CD8-positive, alpha-beta memory T cell (primary cell): Measurements from ENCODE around the gene ST6GALNAC3. TPM values are rescaled to one million over a fixed set of nuclear protein-coding genes. Genes with fewer than 3 reads are reported as not detected.

ENCODE experiments used
- CTCF ChIA-PET: fragments of 350-600 bp; sonication (Branson Sonifier 250); formaldehyde crosslinking; loops from one replicate; lab custom pipeline; 2021; ENCODE audit warnings: antibody characterized with exemption; lab: Charles Lee
- POLR2A ChIA-PET: fragments of 350-600 bp; sonication (Branson Sonifier 250); formaldehyde crosslinking; loops from one replicate; lab custom pipeline; 2021; ENCODE audit warnings: antibody characterized with exemption; lab: Charles Lee
- DNase-seq, 5 donors: peaks; one replicate each; pipeline versions ENCODE4 v3.0.0 to v3.0.0-alpha.2; 2020 to 2022; ENCODE audit warnings: mixed read lengths in 1 of 5
- H3K27ac ChIP-seq: one replicate; pipeline ENCODE4 v1.7.0; 2013; ENCODE audit warnings: low read depth, mild to moderate bottlenecking, low read length, moderate library complexity
- H3K27me3 ChIP-seq: 2 replicates; pipeline ENCODE4 v1.7.0; 2013; ENCODE audit warnings: low read length, mild to moderate bottlenecking; ENCODE audit not compliant: insufficient read depth, poor library complexity, severe bottlenecking
- H3K36me3 ChIP-seq: 2 replicates; pipeline ENCODE4 v1.7.0; 2013; ENCODE audit warnings: mild to moderate bottlenecking, low read length, moderate library complexity; ENCODE audit not compliant: insufficient read depth
- H3K4me1 ChIP-seq: 2 replicates; pipeline ENCODE4 v1.7.0; 2013; ENCODE audit warnings: mild to moderate bottlenecking, low read length, moderate library complexity; ENCODE audit not compliant: insufficient read depth
- H3K4me3 ChIP-seq: 2 replicates; pipeline ENCODE4 v1.7.0; 2013; ENCODE audit warnings: mild to moderate bottlenecking, low read length
- H3K9me3 ChIP-seq: 2 replicates; pipeline ENCODE4 v1.7.0; 2013; ENCODE audit warnings: mild to moderate bottlenecking, low read length
- H3K27ac Mint-ChIP-seq, 8 donors: one replicate each; pipeline ENCODE4 v1.8.0; 2020 to 2021; ENCODE audit warnings: mixed read lengths in 8 of 8, mild to moderate bottlenecking in 6 of 8, inconsistent platforms in 3 of 8, moderate library complexity in 3 of 8
- H3K27me3 Mint-ChIP-seq, 2 donors: one replicate each; pipeline ENCODE4 v1.8.0; 2020 to 2021; ENCODE audit warnings: mixed read lengths in 2 of 2, mild to moderate bottlenecking in 1 of 2, moderate library complexity in 1 of 2
- H3K36me3 Mint-ChIP-seq, 3 donors: one replicate each; pipeline ENCODE4 v1.8.0; 2020 to 2021; ENCODE audit warnings: mixed read lengths in 3 of 3, inconsistent platforms in 1 of 3, mild to moderate bottlenecking in 1 of 3
- H3K4me1 Mint-ChIP-seq, 3 donors: one replicate each; pipeline ENCODE4 v1.8.0; 2020 to 2021; ENCODE audit warnings: mixed read lengths in 3 of 3, inconsistent platforms in 1 of 3, mild to moderate bottlenecking in 1 of 3
- H3K4me3 Mint-ChIP-seq, 7 donors: one replicate each; pipeline ENCODE4 v1.8.0; 2020 to 2021; ENCODE audit warnings: mixed read lengths in 7 of 7, mild to moderate bottlenecking in 6 of 7, moderate library complexity in 4 of 7, inconsistent platforms in 2 of 7
- H3K9me3 Mint-ChIP-seq, 5 donors: one replicate each; pipeline ENCODE4 v1.8.0; 2020 to 2022; ENCODE audit warnings: mixed read lengths in 5 of 5, mild to moderate bottlenecking in 3 of 5, moderate library complexity in 2 of 5, inconsistent platforms in 1 of 5
- polyA plus RNA-seq: library from polyadenylated mRNA; unstranded; fragments of 300-500 nt; fragmentation: Illumina TruSeq; gene quantifications from one replicate; pipeline ENCODE4 v1.2.3, GENCODE V29; 2021
- total RNA-seq, 2 experiments: library from RNA; stranded (reverse); gene quantifications; one replicate each; pipeline ENCODE4 v1.2.3, GENCODE V29; 2021

Gene ST6GALNAC3
- total and polyA plus RNA-seq, 3 experiments from 2014 or later, result 0.33 to 1.8 TPM; not detected in 1

DNA sequence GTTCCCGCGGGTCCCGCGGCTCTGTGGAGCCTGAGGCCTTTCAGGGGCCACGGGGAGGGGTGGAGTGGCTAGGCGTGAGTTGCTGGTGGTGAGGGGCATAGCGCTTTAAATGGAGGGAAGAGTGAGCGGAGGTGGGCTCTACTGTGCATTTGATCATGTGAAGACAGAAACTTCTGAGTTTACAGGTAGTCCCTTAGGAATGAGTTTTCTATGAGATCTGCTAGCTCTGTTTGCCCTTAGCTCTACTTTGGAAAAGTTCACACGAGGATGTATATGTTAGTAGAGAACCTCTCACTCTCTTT lies 593 bp downstream of the ST6GALNAC3 start:
- Histone ChIP-seq H3K36me3 (no peaks in the 10 kb centered on the region), H3K4me3 (peak overlapping the region; percentile 72), H3K4me1 (peaks cover 8% of the 10 kb centered on the region), H3K27me3 (no peaks in the 10 kb centered on the region), H3K27ac (no peak overlapping the region), H3K9me3 (no peaks in the 10 kb centered on the region)
- ChIA-PET POLR2A (no interaction called here), CTCF (no interaction called here)
- H3K36me3 Mint-ChIP-seq, result no peaks in the 10 kb centered on the region
- peak overlapping the region; percentile 79 to 88 (median 84) for H3K4me3 Mint-ChIP-seq
- DNase-seq, result no peak
- H3K27me3 Mint-ChIP-seq, result peaks cover 4 to 11% of the 10 kb centered on the region in 2 donors
- peaks cover 9 to 25% (median 22%) of the 10 kb centered on the region in 3 donors for H3K4me1 Mint-ChIP-seq
- peak overlapping the region in 1 of 8 donors; percentile 74 for H3K27ac Mint-ChIP-seq
- H3K9me3 Mint-ChIP-seq, result peaks cover 0 to 2% (median 0%) of the 10 kb centered on the region in 5 donors

DNA sequence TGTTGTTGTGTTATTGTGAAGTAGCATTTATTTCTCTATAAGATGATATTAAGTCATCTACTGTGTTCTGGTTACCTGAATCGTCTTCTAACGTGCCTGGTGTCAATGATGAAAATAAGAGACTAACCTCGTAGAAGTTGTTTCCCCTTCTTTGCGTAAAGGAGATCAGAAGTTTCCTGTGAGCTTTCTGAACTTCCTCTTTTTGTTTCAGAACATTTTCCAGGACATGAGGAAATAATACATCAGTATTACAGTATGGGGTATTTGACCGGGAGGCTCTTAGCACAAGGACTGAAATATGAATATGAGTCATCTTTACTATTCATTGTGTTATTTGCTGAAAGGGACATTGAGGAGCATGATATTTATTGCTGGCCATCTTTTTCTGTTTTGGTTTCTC lies 1.3 kb downstream of the ST6GALNAC3 start:
- no peaks in the 10 kb centered on the region for H3K9me3 ChIP-seq
- no peaks in the 10 kb centered on the region for H3K36me3 Mint-ChIP-seq
- no peak overlapping the region for H3K27ac ChIP-seq
- no peaks in the 10 kb centered on the region for H3K27me3 ChIP-seq
- H3K4me1 ChIP-seq, result peaks cover 8% of the 10 kb centered on the region
- no peaks in the 10 kb centered on the region for H3K36me3 ChIP-seq
- POLR2A ChIA-PET, result no interaction called here
- H3K27ac Mint-ChIP-seq, result no peak overlapping the region
- no peak for DNase-seq
- H3K4me3 Mint-ChIP-seq, result peak overlapping the region in 3 of 7 donors; percentile 21 to 83 (median 79)
- peaks cover 9 to 25% (median 22%) of the 10 kb centered on the region in 3 donors for H3K4me1 Mint-ChIP-seq
- no peak overlapping the region for H3K4me3 ChIP-seq
- peaks cover 0 to 2% (median 0%) of the 10 kb centered on the region in 5 donors for H3K9me3 Mint-ChIP-seq
- peaks cover 4 to 11% of the 10 kb centered on the region in 2 donors for H3K27me3 Mint-ChIP-seq
- CTCF ChIA-PET, result no interaction called here

DNA sequence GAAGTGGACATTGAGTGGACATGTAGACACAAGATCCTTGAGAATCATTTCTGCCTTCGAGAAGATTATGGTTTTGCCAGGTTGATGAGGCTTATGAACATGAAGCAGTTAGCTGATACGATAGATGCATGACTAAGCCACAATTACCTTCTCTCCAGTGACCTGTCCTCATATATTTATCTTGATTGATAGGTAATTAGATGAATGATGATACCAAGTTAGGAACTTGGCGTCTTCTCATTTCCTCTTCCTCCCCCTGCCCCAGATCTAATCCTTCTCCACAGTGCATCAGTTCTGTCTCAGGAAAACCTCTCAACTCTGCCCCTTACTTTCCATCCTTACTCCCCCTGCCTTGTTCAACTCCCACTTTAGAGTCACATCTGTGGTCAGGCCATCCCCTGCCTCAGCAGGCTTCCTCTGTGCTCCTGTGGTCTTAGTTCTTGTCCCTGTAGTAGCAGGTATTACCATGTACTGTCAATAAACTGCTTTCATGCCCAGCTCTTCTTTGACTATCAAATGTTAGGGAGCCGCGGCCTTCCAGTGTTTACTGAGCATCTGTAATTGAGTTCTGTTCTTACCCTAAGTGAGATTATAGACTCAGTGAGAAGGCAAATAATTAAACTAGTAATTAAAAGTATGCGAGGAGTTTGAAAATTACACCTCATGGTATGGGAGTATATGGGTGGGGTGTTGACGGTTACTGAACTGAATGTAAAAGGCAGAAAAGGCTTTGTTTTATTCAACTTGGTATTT lies 5.1 kb downstream of the ST6GALNAC3 start:
- Mint-ChIP-seq H3K27ac (no peak overlapping the region), H3K27me3 (peaks cover 0 to 1% of the 10 kb centered on the region in 2 donors), H3K36me3 (no peaks in the 10 kb centered on the region), H3K4me1 (peaks cover 2 to 12% (median 7%) of the 10 kb centered on the region in 3 donors), H3K9me3 (no peaks in the 10 kb centered on the region), H3K4me3 (no peak overlapping the region)
- Histone ChIP-seq H3K36me3 (no peaks in the 10 kb centered on the region), H3K27ac (no peak overlapping the region), H3K9me3 (no peaks in the 10 kb centered on the region), H3K4me1 (no peaks in the 10 kb centered on the region), H3K27me3 (no peaks in the 10 kb centered on the region), H3K4me3 (no peak overlapping the region)
- no peak for DNase-seq
- ChIA-PET POLR2A (interaction anchor here (0.7 kb wide), 1 partner anchor 1474 kb away, joined by 3 read pairs; no protein-coding TSS in a partner anchor), CTCF (no interaction called here)

DNA sequence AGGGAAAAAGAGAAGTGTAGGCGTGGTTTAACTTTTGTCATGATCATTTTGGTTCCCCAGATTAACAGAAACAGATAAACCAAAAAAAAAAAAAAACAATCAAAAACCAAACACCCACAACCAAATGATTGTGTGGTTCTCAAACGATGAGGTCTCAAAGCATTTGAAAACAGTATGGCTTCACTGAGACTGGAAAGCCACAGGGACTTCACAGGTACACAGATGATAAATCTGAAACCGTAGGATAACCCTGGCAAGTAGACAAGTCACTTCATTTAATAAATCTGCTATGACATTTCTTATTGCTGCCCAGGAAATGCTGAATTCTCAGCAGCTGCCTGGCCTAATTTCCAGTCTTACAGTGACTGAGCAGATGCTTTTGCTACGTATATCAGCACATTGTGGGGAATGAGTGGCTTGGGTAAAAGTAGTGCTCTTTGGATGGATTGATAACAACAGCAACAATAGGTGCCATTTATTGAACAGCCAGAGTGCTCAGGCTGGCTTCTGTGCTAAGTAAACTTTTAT lies 6.1 kb downstream of the ST6GALNAC3 start:
- Histone ChIP-seq H3K27me3 (no peaks in the 10 kb centered on the region), H3K4me1 (no peaks in the 10 kb centered on the region), H3K9me3 (no peaks in the 10 kb centered on the region), H3K36me3 (no peaks in the 10 kb centered on the region), H3K27ac (no peak overlapping the region), H3K4me3 (no peak overlapping the region)
- Mint-ChIP-seq H3K27ac (peak overlapping the region in 1 of 8 donors; percentile 87), H3K27me3 (peaks cover 0 to 1% of the 10 kb centered on the region in 2 donors), H3K4me3 (no peak overlapping the region), H3K36me3 (no peaks in the 10 kb centered on the region), H3K4me1 (peaks cover 0 to 4% (median 0%) of the 10 kb centered on the region in 3 donors), H3K9me3 (no peaks in the 10 kb centered on the region)
- POLR2A ChIA-PET, result interaction anchor here (0.6 kb wide), 1 partner anchor 90 kb away, joined by 5 read pairs; no protein-coding TSS in a partner anchor
- CTCF ChIA-PET, result no interaction called here
- no peak for DNase-seq

DNA sequence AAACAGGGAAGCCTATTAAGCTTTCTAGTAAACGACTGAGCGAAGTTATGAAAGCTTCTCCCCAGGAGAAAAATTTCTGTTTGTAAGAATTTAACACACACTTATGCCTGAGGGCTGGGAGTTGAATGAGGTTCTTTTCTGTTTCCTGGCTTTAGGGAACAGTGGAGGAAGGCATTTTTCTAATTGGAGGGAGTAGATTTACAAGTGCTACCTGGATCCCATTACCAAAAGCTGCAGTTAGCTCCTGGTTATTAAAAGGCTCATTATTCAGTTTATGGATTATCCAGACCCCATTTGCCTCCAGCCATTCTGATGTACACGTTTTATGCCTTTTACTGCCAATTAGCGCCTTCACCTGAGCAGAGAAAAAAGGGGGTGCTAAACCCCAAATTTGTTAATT lies 7.5 kb downstream of the ST6GALNAC3 start:
- Mint-ChIP-seq H3K27ac (peak overlapping the region in 1 of 8 donors; percentile 8), H3K27me3 (peaks cover 0 to 1% of the 10 kb centered on the region in 2 donors), H3K9me3 (no peaks in the 10 kb centered on the region), H3K36me3 (no peaks in the 10 kb centered on the region), H3K4me3 (no peak overlapping the region), H3K4me1 (no peaks in the 10 kb centered on the region)
- Histone ChIP-seq H3K4me3 (no peak overlapping the region), H3K9me3 (no peaks in the 10 kb centered on the region), H3K4me1 (no peaks in the 10 kb centered on the region), H3K27me3 (no peaks in the 10 kb centered on the region), H3K36me3 (no peaks in the 10 kb centered on the region), H3K27ac (no peak overlapping the region)
- POLR2A ChIA-PET, result no interaction called here
- CTCF ChIA-PET, result no interaction called here
- DNase-seq, result no peak

DNA sequence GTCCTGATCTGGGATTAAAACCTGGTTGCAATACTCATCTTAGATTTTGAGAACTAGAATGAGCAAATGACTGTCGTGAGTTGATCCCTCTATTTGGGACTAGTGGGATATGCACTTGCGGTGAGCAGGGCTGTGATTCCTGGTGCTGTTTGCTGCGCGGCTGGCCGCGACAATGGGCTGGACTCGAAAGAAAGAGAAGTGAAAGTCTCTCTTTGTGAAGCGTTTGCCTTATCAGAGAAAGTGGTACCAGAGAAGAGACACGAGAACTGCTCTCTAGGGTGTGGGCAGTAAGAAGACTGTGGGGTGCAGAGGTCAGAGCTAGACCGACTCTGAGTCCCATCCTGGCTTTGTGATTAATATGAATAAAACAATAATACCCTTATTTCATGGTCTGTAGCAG lies 8.6 kb downstream of the ST6GALNAC3 start:
- ChIA-PET POLR2A (no interaction called here), CTCF (no interaction called here)
- H3K4me1 ChIP-seq, result no peaks in the 10 kb centered on the region
- Mint-ChIP-seq H3K4me3 (no peak overlapping the region), H3K27ac (no peak overlapping the region), H3K4me1 (no peaks in the 10 kb centered on the region), H3K36me3 (no peaks in the 10 kb centered on the region), H3K27me3 (peaks cover 0 to 1% of the 10 kb centered on the region in 2 donors), H3K9me3 (no peaks in the 10 kb centered on the region)
- H3K27ac ChIP-seq, result no peak overlapping the region
- H3K27me3 ChIP-seq, result no peaks in the 10 kb centered on the region
- H3K36me3 ChIP-seq, result no peaks in the 10 kb centered on the region
- no peak overlapping the region for H3K4me3 ChIP-seq
- H3K9me3 ChIP-seq, result no peaks in the 10 kb centered on the region
- no peak for DNase-seq

DNA sequence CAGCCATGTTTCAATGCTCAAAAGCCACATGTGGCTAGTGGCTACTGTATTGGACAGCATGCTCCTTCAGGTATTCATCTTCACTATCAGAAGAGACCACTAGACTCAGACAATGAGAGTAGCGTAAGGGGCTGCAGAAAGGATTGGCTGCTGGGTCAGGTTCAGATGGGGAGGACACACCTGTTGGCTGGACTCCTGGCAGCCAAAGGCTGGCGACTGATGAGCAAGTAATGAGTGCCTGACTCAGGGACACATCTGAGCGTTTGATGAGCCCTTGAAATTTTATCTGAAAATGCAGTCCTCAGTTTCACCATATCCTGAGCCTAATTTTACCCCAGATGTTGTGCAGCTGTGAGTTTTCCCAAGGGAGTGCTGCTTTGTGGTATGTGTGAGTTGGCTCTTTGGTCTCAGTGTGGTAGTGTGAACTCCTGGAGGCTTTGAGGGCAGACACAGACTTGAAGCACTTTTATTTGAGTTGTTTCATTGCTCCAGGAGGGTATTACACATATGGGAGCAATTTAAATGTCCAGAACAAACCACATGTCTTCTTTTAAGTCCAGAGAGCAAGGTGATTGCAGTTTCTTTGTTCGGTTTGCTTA lies 9.6 kb downstream of the ST6GALNAC3 start:
- H3K36me3 ChIP-seq, result no peaks in the 10 kb centered on the region
- no peak for DNase-seq
- H3K27me3 Mint-ChIP-seq, result peaks cover 1 to 5% of the 10 kb centered on the region in 2 donors
- no peak overlapping the region for H3K4me3 ChIP-seq
- H3K4me1 ChIP-seq, result no peaks in the 10 kb centered on the region
- H3K36me3 Mint-ChIP-seq, result no peaks in the 10 kb centered on the region
- POLR2A ChIA-PET, result no interaction called here
- H3K4me3 Mint-ChIP-seq, result no peak overlapping the region
- no peaks in the 10 kb centered on the region for H3K9me3 Mint-ChIP-seq
- H3K27ac Mint-ChIP-seq, result no peak overlapping the region
- CTCF ChIA-PET, result no interaction called here
- no peak overlapping the region for H3K27ac ChIP-seq
- H3K9me3 ChIP-seq, result no peaks in the 10 kb centered on the region
- no peaks in the 10 kb centered on the region for H3K4me1 Mint-ChIP-seq
- H3K27me3 ChIP-seq, result no peaks in the 10 kb centered on the region

DNA sequence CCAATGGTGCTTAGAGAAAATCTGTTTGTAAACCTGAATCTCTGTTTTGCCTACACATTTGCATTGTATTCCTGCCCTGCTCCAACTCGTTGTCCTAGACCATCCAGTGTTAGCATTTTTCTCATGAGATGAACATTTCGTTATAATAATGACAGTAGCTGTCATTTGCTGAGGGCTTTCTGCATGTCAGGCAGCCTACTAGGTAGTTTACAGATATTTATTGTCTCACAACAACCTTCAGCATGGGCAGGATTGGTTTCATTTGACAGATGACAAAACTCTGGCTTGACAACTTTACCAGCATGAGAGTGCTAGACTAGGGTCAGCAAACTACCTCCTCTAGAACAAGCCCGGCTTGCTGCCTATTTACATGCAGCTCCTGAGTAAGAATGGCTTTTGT lies 10.1 kb downstream of the ST6GALNAC3 start:
- H3K27ac ChIP-seq, result no peak overlapping the region
- no peaks in the 10 kb centered on the region for H3K4me1 Mint-ChIP-seq
- no peak for DNase-seq
- peaks cover 1 to 5% of the 10 kb centered on the region in 2 donors for H3K27me3 Mint-ChIP-seq
- H3K36me3 ChIP-seq, result no peaks in the 10 kb centered on the region
- H3K27ac Mint-ChIP-seq, result no peak overlapping the region
- no peaks in the 10 kb centered on the region for H3K9me3 Mint-ChIP-seq
- no peaks in the 10 kb centered on the region for H3K4me1 ChIP-seq
- no peak overlapping the region for H3K4me3 ChIP-seq
- no peaks in the 10 kb centered on the region for H3K36me3 Mint-ChIP-seq
- ChIA-PET CTCF (no interaction called here), POLR2A (no interaction called here)
- H3K9me3 ChIP-seq, result no peaks in the 10 kb centered on the region
- no peaks in the 10 kb centered on the region for H3K27me3 ChIP-seq
- no peak overlapping the region for H3K4me3 Mint-ChIP-seq
